GM21447 (cell line): ENCODE results near the gene ERICH6B.
"Not testable (repeated sequence)": the region's sequence is repeated elsewhere in the genome, so short reads cannot be mapped to it uniquely, and the experiment has no call there.

Experiments
- ATAC-seq: cut with Tn5 transposase; IDR thresholded peaks from one replicate; pipeline ENCODE4 v1.9.1; 2021; ENCODE audit not compliant: unreplicated experiment

The ERICH6B gene

DNA sequence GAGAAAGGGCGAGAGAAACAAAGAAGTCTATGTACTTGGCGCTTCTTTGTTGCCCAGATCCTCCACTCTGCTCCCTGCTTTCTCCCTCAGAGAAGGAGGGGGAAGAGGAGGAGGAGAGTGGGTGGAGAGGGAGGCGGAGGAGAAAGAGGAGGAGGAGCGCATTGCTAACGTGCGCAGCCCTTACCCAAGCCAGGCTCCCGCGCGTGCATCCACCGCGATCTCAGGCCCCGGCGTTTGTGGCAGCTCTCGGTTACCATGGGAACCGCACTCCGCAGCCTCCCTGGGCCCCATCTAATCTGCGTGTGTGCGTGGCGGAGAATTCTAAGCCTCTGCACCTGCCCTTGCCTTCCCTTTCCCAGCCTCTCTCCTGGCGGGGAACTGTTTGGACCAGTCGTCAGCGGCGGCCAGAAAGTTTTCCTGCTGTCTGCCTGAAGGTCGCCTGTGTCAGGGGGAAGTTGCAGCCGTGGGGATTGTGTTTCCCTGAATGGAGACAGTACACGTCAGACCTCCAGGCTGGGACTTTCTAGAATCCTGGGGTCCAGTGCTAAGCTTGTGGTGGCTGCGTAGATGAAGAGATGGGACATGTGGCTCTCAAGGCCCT, at the start of gene ERICH6B:
Gene ERICH6B (minus strand): TSS at position 239 of the 601 bp plus-strand sequence. CDS start 18,734 bp downstream, outside the sequence.
- no peak for ATAC-seq

DNA sequence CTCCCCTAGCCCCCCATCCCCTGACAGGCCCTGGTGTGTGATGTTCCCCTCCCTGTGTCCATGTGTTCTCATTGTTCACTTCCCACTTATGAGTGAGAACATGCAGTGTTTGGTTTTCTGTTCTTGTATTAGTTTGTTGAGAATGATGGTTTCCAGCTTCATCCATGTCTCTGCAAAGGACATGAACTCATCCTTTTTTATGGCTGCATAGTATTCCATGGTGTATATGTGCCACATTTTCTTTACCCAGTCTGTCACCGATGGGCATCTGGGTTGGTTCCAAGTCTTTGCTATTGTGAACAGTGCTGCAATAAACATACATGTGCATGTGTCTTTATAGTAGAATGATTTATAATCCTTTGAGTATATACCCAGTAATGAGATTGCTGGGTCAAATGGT, 47.4 kb upstream of the ERICH6B start:
- not testable (repeated sequence) for ATAC-seq

DNA sequence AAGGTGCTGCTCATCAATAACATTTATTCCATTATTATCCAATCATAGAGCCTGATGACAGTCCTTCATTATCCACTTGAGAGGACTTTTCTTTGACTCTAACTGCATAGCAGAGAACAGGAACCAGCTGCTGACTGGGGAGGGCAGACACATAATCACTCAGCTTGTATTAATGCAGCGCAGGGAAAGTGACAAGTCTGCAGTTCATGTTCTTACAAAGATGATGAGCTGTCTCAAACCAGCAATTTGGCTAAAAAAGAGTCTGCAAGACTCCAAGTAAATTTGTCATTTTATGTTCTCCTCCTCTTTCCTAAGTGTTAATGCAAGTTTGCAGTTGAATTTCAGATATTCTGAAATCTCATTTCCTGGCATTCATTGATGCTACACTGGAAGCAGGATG, 46.6 kb upstream of the ERICH6B start:
- no peak for ATAC-seq

DNA sequence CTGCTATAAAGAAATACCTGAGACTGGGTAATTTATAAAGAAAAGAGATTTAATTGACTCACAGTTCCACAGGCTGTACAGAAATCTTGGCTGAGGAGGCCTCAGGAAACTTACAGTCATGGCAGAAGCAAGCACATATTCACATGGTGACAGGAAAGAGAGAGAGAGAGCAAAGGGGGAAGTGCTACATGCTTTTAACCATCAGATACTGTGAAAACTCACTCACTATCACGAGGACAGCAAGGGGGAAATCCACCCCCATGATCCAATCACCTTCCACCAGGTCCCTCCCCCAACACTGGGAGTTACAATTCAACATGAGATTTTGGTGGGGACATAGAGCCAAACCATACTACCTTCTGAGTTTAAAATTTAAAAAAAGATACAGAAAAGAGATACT, 44.9 kb upstream of the ERICH6B start:
- ATAC-seq = not testable (repeated sequence)

DNA sequence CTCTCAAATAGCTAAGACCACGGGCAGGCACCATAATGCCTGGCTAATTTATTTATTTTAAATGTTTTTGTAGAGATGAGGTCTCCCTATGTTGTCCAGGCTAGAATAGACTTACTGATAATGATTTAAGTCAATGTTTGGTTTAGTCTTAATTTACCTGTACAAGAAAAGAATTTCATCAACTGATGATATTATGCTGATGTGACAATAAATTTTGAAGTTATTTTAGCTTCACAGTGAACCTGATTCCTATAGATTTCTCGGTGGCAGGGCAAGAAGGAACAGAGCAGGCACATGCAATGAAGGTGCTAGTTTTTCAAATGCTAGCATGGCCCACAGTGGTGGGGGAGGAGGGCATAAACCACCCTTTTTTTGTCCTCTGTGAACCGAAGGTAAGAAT, 44.0 kb upstream of the ERICH6B start:
- ATAC-seq = no peak

DNA sequence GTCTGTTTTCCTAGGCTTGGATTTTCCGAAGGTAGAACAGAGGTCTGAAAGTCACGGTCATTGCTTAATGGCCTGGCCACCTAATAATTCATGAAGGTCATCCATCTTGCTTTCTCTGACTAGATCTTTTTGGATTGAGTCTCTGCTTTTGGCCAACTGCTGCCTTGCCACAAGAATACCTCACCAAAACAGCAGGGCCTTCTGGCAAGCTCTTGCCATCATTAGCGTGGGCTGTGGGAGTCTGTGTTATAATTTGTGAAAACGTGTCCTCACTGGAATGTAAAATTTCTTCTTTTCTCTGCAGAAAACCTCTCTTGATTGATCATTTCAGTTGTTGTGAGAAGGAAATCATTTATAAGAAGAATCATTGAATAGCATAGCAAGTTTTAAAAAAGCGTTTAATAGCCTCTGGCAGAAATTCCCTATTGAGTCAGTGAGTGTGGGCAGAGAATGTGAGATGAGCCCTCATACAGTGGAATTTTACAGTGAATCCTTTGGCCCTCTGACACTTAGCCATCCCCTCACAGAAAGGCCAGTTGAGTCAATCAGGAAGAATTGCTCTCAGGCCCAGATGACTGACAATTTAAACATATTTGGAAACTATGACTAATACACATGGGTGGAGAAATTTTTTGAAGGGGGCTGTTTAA, 43.2 kb upstream of the ERICH6B start:
- no peak for ATAC-seq

DNA sequence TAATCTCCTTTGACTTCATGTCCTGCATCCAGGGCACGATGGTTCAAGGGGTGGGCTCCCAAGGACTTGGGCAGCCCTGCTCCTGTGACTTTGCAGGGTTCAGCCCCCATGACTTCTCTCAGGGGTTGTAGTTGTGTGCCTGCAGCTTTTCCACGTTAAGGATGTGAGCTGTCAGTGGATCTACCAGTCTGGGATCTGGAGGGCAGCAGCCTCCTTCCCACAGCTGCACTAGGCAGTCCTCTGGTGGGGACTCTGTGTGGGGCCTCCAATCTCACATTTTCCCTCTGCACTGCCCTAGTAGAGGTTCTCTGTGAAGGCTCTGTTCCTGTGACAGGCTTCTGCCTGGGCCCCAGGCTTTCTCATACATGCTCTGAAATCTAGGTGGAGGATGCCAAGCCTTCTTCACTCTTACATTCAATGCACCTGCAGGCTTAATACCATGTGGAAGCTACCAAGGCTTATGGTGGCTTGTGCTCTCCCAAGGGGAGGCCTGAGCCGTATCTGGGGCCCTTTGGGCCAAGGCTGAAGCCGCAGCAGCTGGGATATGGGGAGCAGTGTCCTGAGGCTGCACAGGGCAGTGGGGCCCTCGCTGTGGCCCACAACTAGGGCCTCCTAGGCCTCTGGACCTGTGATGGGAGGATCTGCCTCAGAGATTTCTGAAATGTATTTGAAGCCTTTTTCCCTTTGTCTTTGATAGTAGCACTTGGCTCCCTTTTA, 39.3 kb upstream of the ERICH6B start:
- ATAC-seq = no peak

DNA sequence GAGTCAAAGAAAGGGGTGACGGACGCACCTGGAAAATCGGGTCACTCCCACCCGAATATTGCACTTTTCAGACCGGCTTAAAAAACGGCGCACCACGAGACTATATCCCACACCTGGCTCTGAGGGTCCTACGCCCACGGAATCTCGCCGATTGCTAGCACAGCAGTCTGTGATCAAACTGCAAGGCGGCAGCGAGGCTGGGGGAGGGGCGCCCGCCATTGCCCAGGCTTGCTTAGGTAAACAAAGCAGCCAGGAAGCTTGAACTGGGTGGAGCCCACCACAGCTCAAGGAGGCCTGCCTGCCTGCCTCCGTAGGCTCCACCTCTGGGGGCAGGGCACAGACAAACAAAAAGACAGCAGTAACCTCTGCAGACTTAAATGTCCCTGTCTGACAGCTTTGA, 29.7 kb upstream of the ERICH6B start:
- not testable (repeated sequence) for ATAC-seq

DNA sequence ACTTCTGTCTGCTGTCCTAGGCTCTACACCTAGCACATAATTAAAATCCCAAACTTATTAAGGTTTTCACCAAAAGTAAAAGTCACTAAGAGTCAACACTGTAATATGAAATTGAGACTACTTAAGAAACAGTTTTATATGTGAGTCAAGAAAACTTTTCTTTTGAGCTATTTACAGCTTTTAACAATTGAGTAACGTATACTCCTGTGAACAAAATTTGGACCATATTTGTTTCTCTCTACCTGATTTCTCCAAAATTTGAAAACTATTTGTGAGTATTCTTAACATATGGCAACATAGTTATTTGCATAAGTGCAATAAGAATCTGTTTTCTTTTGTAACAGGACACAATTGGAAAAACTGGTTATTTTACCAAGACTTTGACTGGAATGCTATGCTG, 26.6 kb upstream of the ERICH6B start:
- ATAC-seq = not testable (repeated sequence)

DNA sequence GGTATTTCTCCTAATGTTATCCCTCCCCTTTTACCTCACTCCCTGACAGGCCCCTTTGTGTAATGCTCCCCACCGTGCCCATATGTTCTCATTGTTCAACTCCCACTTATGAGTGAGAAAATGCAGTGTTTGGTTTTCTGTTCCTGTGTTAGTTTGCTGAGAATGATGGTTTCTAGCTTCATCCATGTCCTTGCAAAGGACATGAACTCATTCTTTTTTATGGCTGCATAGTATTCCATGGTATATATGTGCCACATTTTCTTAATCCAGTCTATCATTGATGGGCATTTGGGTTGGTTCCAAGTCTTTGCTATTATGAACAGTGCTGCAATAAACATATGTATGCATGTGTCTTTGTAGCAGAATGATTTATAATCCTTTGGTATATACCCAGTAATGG, 19.8 kb upstream of the ERICH6B start:
- ATAC-seq = not testable (repeated sequence)

DNA sequence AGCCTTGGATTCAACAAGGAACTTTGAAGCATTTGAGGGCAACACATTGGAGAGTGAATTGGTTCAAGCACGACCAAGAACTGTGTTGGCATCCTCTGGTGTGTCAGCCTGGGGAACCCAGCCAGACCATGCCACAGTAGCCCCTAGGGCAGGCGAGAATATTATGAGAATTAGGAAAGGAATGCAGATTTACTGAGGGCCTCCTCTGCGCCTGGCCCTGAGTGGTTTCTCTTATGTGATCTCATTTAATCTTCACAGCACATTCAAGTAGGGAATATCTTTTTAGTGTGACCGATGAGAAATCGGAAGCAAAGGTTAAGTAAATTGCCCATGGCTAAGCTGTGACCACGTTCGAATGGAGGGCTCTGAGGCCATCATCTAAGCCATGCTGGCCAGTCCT, 15.3 kb upstream of the ERICH6B start:
- no peak for ATAC-seq

DNA sequence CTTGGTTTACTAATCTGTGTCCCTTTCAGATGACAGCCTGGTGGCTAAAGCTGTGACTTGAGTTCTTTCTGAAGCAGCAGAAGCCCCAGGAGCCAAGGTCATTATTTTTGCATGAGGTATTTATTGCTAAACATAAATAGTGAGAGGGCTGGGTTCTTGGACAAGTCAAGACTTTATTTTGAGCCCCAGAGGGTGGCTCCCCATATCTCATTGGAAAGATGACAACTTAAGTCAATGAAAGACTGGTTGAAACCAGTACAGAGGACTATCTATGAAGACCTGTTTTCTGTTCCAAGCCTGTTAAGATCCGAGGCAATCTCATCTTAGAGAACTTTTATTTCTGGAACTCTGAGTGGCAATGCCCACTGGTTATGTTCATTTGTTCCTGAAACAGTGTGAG, 14.4 kb upstream of the ERICH6B start:
- ATAC-seq = no peak

DNA sequence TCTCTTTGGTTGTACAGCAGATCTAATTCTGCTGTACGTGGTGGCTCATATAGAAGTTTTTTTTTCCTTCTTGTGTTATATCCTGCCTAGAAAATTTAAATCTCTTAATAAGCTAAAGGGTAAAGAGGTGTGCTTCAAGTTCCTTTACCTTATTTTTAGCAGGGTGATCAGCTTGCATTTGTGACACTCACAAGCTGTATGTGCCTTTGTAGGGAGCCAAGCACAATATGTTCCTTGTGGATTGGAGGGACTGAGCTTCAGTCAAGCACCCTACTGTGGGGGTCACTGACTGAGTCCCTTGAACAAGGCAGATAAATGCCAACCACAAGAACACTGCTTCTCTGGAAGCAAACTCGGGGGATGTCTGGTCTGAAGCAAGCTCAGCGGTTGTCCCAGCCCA, 12.6 kb upstream of the ERICH6B start:
- no peak for ATAC-seq

DNA sequence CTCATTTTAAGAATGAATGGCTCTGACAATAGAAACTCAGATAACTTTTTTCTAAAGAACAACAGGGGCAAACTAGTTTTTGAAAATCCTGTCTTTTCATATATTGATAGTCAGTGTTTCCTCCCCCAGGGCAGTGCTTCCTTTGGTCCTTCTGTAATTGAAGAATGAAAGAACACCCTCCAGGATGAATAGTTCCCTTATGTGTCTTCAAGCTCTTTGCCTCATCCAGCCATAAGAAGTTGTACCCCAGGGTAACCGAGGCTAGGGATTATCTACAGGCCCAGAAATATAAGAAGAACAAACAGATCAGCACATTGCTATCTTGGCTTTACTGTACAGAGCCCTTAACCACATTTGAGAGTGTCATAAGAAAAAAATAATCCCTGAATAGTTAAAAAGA, 12.1 kb upstream of the ERICH6B start:
- ATAC-seq = no peak

DNA sequence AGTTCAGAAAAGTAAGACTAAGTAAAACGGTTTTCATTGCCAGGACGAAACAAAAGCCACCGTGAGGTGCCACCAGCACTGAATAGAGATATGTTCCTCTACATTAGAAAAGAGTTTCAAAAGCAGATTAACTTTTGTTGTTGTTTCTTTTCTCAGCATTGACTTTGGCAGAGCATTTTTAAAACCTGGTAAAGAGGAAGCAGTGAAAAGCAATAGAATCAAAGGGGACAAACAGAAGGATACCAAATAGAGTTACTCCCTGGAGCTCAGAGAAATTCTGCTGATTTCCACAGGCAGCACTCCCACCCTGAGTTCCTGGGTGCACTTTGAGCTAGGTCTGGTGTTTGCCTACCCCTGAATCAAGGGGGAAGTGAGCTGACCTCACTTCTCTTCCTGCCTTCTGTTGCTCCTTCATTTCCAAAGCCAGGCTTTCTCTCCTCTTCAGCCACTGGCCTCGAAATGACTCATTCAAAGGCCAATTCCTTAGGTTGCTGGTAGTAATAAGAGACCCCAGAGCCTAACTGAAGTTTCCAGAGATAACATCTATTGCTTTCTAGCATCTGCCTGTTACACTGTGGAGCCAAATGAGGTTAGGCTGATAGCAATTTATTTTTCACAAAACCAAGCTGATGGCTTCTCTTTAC, 11.3 kb upstream of the ERICH6B start:
- no peak for ATAC-seq

DNA sequence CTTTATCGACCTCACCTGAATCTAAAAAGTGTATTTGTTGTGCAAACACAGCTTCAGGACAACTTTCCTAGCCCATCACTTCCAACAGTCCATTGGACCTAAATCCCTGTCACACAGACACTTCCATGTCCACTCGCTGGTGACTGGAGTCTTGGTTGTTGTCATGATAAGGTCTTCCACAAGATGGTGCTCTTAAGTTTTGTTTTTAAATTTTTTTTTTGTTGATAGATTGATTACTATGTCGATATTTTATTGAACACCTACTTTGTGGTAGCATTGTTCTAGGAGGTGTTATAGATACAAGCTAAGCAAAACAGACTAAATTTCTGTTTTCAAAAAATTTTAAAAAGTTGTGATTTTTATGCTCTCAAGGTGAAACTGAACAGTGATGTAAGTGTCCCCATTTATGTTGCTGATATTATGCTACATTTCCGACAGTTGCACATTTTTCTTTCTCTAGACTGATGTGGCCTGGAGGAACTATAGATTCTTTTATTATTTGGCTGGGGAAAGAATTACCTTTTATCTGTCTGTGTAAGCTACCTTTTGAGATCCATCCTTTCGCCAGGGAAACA, 8.1 kb upstream of the ERICH6B start:
- ATAC-seq = no peak

DNA sequence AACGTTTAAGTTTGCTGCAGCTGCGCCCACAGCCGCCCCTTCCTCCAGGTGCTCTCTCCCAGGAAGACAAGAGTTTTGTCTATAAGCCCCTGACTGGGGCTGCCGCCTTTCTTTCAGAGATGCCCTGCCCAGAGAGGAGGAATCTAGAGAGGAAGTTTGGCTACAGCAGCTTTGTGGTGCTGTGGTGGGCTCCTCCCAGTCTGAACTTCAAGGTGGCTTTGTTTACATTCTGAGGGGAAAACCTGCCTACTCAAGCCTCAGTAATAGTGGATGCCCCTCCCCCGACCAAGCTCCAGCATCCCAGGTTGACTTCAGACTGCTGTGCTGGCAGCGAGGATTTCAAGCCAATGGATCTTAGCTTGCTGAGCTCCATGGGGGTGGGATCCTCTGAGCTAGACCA, 6.4 kb upstream of the ERICH6B start:
- no peak for ATAC-seq

DNA sequence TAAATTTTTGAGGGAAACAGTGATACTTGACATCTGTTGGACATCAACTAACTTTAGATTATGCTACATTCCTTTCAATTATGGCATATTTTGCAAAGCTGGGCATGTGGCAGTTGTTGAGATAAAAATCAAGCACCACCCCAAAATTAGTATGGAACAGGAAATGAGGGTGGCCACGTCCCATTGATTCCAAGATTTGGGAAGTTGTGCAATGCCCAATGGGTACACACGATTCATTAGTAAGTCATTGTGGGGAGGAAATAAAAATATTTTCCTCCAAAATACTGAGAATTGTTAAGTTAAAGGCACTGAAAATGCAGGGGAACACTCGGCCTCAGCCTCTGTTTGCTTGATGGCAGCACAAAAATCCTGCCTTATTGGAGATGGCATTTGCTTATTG, 7.6 kb downstream of the ERICH6B start:
- no peak for ATAC-seq

DNA sequence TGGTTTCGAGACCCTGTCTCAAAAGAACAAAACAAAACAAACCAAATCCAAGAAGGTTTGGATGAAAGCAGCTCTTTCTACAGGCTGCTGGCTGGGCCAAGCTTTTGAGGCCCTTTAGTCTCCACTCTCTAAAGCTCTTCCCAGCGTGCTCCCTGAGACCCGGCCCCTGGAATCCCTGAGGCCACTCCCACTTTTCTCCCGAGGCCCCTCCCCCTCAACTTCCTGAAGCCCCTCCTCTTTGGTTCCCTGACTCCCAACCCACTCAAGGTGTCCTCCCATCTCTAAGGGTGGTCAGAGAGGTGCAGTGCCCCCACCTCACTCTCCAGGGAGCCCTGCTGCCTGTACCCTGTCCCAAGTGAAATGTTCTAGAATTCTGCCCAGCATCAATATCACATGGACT, 10.6 kb downstream of the ERICH6B start:
- ATAC-seq = no peak

DNA sequence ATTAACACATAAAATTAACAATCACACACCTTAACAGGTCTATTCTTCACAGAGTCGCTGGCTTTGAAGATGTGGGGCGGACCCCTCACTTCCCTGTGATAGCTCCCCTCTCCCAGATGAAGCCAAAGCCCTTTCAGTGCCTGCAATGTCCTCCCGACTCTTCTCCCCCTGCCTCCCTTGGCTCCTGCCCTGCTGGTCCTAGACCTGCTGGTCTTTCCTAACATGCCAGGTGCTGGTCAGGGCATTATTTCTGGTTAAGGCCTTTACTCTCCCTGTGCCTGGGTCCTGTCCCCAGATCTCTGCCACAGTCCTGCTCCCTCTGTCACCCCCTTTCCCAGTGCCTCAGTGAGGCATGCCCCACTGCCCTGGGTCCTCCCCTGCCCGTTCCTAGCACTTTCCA, 12.2 kb downstream of the ERICH6B start:
- ATAC-seq = no peak
